ENCODE measurements around the gene CRYBB3.

The CRYBB3 gene

DNA sequence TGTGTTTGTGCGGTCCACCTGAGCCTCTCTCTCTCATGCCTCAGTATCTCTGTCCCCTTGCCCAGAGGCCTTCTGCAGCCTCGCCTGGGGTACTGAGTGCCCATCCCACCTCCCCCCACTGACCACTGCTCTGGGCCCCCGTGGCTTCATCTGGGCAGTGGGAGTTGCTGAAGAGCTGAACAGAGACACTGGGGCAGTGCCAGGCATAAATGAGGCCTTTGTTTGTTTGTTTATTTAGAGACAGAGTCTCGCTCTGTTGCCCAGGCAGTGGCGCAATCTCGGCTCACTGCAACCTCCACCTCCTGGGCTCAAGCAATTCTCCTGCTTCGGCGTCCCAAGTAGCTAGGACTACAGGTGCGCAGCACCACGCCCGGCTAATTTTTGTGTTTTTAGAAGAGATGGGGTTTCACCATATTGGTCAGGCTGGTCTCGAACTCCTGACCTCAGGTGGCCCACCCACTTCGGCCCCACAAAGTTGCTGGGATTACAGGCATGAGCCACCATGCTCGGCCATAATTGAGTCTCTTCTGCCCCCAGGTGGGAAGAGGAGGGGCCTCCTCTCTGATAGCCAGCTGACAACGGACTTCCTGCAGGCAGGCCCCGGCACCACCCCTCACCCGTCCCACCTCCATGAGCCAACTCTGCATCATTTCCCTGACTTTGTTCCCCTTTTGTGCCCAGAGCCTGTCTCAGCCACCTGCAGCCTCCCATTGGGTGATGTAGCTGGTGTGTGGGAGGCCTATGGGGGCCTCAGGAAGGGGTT, 9.3 kb downstream of the CRYBB3 start:
- Histone ChIP-seq H3K9me3 (replicated peaks in 1 of 11) (peaks cover 0 to 7% (median 1%) of the 10 kb centered on the region in 11 experiments; a peak in 3 of 22 replicates), H3K36me3 (no peaks in the 10 kb centered on the region), H3K9ac (no peak overlapping the region), H3K27ac (no peak overlapping the region), H3K27me3 (no peaks in the 10 kb centered on the region), H3K4me3 (no peak overlapping the region), H3K4me2 (0 out of 22 replicates have a peak overlapping the region, but pooled peaks of 1 of the 11 experiments have one; percentile 21), H3K4me1 (peaks cover 0 to 15% (median 8%) of the 10 kb centered on the region in 10 experiments; a peak in 16 of 20 replicates), H4K20me1 (0 out of 22 replicates have a peak, but pooled peaks cover 0 to 8% (median 0%) of the 10 kb centered on the region in 11 experiments)
- TF ChIP-seq Cebpa-rat (IDR thresholded peaks at IDR 0.05), result no peak

DNA sequence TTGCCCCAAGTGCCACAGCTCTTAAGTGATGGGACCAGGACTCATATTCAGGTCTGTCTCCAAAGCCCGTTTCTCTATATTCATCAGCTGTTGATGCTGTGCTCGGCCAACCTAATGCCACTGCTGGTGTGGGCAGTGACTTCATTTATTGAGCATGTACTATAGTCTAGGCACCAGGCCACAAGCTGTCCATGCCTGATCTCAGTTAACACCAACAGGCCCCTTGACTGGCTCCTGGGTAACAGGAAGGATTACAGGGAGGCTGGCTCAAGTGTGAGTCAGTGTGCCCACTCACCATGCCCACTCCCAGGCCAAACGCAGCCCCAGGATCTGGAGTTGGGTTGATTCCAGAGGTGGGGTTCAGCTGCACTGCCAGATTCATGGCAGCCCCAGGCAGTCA, 11.1 kb downstream of the CRYBB3 start:
- H3K4me3 ChIP-seq, result no peak overlapping the region
- H3K9ac ChIP-seq, result no peak overlapping the region
- H3K27ac ChIP-seq, result no peak overlapping the region
- H4K20me1 ChIP-seq, result no peaks in the 10 kb centered on the region
- no peak for TF ChIP-seq Cebpa-rat (IDR thresholded peaks at IDR 0.05)
- H3K4me1 ChIP-seq, result peaks cover 0 to 15% (median 8%) of the 10 kb centered on the region in 10 experiments; a peak in 16 of 20 replicates
- no peak overlapping the region for H3K4me2 ChIP-seq
- H3K36me3 ChIP-seq, result no peaks in the 10 kb centered on the region
- H3K9me3 ChIP-seq (replicated peaks in 1 of 11), result peaks cover 0 to 24% (median 10%) of the 10 kb centered on the region in 11 experiments; a peak in 15 of 22 replicates
- no peaks in the 10 kb centered on the region for H3K27me3 ChIP-seq

DNA sequence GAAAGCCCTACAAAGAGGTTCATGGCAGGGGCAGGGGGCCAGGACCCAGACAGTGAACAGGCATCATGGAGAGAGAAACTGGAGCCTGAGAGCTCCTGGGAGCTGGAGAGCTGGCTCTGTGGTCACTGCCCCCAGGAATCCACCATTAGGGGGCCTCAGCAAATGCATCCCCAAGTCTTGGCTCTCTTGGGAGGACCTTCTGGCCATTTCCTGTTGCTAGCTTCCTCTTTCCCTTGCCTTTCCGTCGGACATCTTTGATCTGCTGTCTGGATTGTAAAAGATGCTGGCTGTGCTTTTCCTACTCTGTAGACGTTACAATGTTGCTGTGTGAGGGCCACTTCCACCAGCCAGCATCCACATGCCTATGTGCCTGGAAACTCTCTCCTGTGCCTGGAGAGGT, 12.7 kb downstream of the CRYBB3 start:
- Histone ChIP-seq H3K27me3 (no peaks in the 10 kb centered on the region), H3K4me1 (peaks cover 0 to 15% (median 8%) of the 10 kb centered on the region in 10 experiments; a peak in 16 of 20 replicates), H3K4me3 (no peak overlapping the region), H3K36me3 (no peaks in the 10 kb centered on the region), H3K9me3 (replicated peaks in 1 of 11) (peaks cover 0 to 24% (median 11%) of the 10 kb centered on the region in 11 experiments; a peak in 15 of 22 replicates), H4K20me1 (no peaks in the 10 kb centered on the region), H3K27ac (no peak overlapping the region), H3K4me2 (peak overlapping the region in 10 of 11 experiments; percentile 19 to 54 (median 41); a peak in 15 of 22 replicates), H3K9ac (no peak overlapping the region)
- no peak for TF ChIP-seq Cebpa-rat (IDR thresholded peaks at IDR 0.05)

DNA sequence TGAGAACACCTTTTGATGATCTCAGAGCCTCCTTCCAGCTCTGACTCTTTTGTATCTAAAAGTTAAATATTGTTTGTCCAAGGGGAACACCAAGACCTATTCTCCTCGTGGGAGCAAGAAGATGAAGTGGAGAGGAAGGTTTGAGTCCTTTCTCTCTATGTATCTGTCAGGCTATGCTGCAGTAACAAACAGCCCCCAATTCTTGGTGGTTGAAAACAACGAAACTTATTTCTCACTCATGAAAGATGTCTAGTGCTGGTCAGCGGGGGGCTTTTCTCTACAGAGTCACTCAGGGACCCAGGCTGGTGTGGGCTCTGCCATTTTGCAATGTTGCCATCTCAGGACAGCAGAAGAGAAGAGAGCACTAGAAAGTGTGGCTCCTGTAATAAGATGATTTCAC, 13.6 kb downstream of the CRYBB3 start:
- TF ChIP-seq Cebpa-rat (IDR thresholded peaks at IDR 0.05), result no peak
- H3K36me3 ChIP-seq, result no peaks in the 10 kb centered on the region
- H3K9ac ChIP-seq, result no peak overlapping the region

DNA sequence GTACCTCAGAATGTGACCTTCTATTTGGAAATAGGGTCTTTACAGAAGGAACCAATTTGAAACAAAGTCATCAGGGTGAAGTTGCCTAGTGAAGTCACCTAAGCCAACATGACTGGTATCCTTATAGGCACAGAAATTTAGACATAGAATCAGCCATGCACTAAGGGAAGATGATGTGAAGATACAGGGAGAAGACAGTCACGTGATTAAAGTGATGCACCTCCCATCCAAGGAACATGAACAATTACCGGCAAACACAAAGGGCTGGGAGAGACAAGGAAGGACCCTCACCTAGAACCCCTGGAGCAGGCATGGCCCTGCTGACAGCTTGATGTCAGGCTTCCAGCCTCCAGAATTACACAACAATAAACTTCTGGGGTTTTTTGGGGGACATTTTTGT, 16.6 kb downstream of the CRYBB3 start:
- Histone ChIP-seq H3K9ac (no peak overlapping the region), H3K36me3 (no peaks in the 10 kb centered on the region), H3K4me2 (no peak overlapping the region), H3K27ac (no peak overlapping the region), H3K9me3 (replicated peaks in 1 of 11) (peaks cover 0 to 24% (median 11%) of the 10 kb centered on the region in 11 experiments; a peak in 15 of 22 replicates), H3K4me1 (peaks cover 0 to 18% (median 10%) of the 10 kb centered on the region in 10 experiments; a peak in 17 of 20 replicates), H3K27me3 (no peaks in the 10 kb centered on the region), H4K20me1 (no peaks in the 10 kb centered on the region), H3K4me3 (no peak overlapping the region)
- TF ChIP-seq Cebpa-rat (IDR thresholded peaks at IDR 0.05), result no peak

More for the DNA sequence above, 13.6 kb downstream of the CRYBB3 start:
- Histone ChIP-seq H3K4me3 (no peak overlapping the region), H3K4me1 (peaks cover 0 to 15% (median 8%) of the 10 kb centered on the region in 10 experiments; a peak in 16 of 20 replicates), H3K27me3 (no peaks in the 10 kb centered on the region), H3K9me3 (replicated peaks in 1 of 11) (peaks cover 0 to 24% (median 11%) of the 10 kb centered on the region in 11 experiments; a peak in 15 of 22 replicates), H3K27ac (no peak overlapping the region), H3K4me2 (no peak overlapping the region), H4K20me1 (no peaks in the 10 kb centered on the region)

DNA sequence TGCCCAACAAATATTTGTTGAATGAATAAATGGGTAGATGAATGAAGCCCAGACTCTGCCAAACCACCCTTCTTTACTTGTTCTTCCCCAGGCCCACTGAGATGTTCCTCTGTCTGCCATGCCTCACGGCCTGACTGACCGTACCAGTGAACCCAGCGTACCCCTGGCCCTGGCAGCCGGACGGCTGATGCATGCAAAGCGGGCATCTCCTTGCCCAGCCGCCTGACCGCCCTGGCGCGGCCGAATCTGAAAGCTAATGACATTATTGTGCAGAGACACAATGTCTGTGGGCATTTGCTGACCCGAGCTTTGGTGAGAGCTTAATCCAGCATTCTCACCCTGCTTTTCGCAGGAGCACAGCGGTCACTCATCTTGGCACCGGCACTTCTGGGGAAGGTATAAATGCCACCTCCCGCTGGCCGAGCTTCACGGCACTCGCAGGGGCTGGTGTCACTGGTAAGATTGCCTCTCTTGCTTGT, 19.6 kb downstream of the CRYBB3 start, which contains the start of gene CRYBB2:
TSS of gene CRYBB2 (plus strand) at position 429 of the 479 bp plus-strand sequence. CDS start 1,791 bp downstream, outside the sequence.
- peaks cover 0 to 13% (median 8%) of the 10 kb centered on the region in 11 experiments; a peak in 14 of 22 replicates for H3K9me3 ChIP-seq (replicated peaks in 1 of 11)
- H3K36me3 ChIP-seq, result no peaks in the 10 kb centered on the region
- no peak within 1 kb of the TSS for H3K27ac ChIP-seq
- H4K20me1 ChIP-seq, result no peaks in the 10 kb centered on the region
- H3K27me3 ChIP-seq, result no peaks in the 10 kb centered on the region
- peaks cover 0 to 9% (median 2%) of the 10 kb centered on the region in 10 experiments; a peak in 6 of 20 replicates for H3K4me1 ChIP-seq
- H3K4me2 ChIP-seq, result peak within 1 kb of the TSS in 3 of 11 experiments; percentile 0 to 36 (median 3); a peak in 2 of 22 replicates
- no peak within 1 kb of the TSS for H3K9ac ChIP-seq
- H3K4me3 ChIP-seq, result no peak within 1 kb of the TSS
- no peak for TF ChIP-seq Cebpa-rat (IDR thresholded peaks at IDR 0.05)

DNA sequence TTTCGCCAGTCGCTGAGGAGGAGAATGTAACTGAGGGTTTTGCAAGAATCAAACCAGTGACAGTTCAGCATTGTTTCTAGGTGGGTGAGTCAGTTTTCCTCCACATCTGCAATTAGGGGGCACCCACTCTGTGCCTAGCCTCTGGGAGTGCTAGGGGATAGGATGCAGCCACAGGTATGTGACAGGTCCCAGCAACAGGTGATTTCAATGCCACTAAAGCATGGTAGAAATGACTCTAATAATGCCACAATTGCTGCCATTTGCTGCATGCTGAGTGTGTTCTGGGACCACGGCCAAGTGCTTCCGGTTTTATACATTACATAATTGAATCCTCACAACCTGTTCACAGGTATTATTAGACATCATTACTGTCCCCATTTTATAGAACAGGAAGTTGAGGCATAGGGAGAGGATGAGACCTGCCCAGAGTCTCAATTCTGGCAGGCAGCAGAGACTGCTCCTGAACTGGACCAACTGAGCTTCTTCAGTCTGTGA, 20.3 kb downstream of the CRYBB3 start:
- H3K27me3 ChIP-seq, result no peaks in the 10 kb centered on the region
- H3K4me1 ChIP-seq, result peaks cover 0 to 9% (median 2%) of the 10 kb centered on the region in 10 experiments; a peak in 6 of 20 replicates
- H3K9me3 ChIP-seq (replicated peaks in 1 of 11), result peaks cover 0 to 11% (median 2%) of the 10 kb centered on the region in 11 experiments; a peak in 13 of 22 replicates
- no peaks in the 10 kb centered on the region for H4K20me1 ChIP-seq
- H3K9ac ChIP-seq, result no peak overlapping the region
- H3K4me2 ChIP-seq, result peak overlapping the region in 3 of 11 experiments; percentile 0 to 36 (median 3); a peak in 2 of 22 replicates
- H3K27ac ChIP-seq, result no peak overlapping the region
- no peak overlapping the region for H3K4me3 ChIP-seq
- H3K36me3 ChIP-seq, result no peaks in the 10 kb centered on the region
- TF ChIP-seq Cebpa-rat (IDR thresholded peaks at IDR 0.05), result no peak

DNA sequence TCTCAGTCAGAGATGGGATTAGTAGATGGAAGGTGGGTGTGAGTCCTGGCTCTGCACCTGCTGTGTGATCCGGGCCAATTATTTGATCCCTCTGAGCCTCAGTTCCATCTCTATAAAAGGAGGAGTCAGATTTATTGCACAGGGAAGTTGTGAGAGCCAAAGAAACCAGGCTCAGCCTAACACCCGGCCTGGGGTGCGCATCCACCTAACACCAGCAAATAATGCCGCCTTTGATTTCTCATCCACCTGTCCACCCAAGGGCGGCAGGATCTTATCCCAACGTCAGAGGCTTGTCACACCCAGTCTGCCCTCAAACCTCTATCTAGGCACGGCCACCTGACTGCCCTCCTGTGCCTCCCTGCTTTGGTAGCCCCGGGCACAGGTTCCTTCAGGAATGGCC, 22.1 kb downstream of the CRYBB3 start:
- Histone ChIP-seq H3K4me2 (no peak overlapping the region), H3K4me1 (peaks cover 0 to 9% (median 2%) of the 10 kb centered on the region in 10 experiments; a peak in 6 of 20 replicates), H3K9ac (no peak overlapping the region), H4K20me1 (no peaks in the 10 kb centered on the region), H3K27me3 (no peaks in the 10 kb centered on the region), H3K9me3 (replicated peaks in 1 of 11) (no peaks in the 10 kb centered on the region), H3K27ac (no peak overlapping the region), H3K4me3 (no peak overlapping the region), H3K36me3 (no peaks in the 10 kb centered on the region)
- no peak for TF ChIP-seq Cebpa-rat (IDR thresholded peaks at IDR 0.05)

DNA sequence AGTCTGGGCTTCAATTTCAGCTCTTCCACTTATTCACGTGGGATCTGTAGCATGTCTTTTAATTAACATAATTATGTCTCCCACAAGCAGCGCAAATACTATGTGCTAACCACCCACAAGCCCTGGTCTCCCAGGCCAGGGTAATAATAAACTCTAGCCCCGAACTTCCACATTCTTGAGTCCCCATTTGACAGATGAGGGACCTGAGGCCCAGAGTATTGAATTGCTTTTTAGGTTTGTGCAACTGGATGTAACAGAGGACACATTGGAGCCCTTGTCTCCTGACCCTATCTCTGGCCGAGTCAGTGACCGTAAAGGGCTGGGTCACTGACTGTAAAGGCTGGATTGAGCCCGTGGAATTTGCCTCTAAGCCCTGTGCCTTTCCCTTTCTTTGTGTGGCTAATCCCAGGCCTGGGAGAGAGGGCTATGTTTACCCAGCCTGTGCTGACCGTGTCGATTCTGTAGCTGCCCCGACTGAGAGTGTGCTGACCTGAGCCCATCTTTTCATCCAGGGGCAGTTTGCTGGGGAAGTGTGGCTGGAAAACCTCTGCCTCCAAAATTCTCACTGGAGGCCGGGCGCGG, 23.7 kb downstream of the CRYBB3 start:
- Histone ChIP-seq H4K20me1 (no peaks in the 10 kb centered on the region), H3K36me3 (no peaks in the 10 kb centered on the region), H3K27ac (no peak overlapping the region), H3K27me3 (no peaks in the 10 kb centered on the region), H3K4me3 (no peak overlapping the region), H3K9ac (no peak overlapping the region), H3K9me3 (replicated peaks in 1 of 11) (no peaks in the 10 kb centered on the region), H3K4me1 (peaks cover 0 to 9% (median 2%) of the 10 kb centered on the region in 10 experiments; a peak in 6 of 20 replicates), H3K4me2 (no peak overlapping the region)
- no peak for TF ChIP-seq Cebpa-rat (IDR thresholded peaks at IDR 0.05)
